GM23338 (cell line): ENCODE measurements around the gene CCDC74B. TPM values are rescaled to one million over a fixed set of nuclear protein-coding genes. Genes with fewer than 3 reads are reported as not detected.
"Not testable (repeated sequence)": the region's sequence is repeated elsewhere in the genome, so short reads cannot be mapped to it uniquely, and the experiment has no call there.

ENCODE experiments used
- ATAC-seq: fragments of 200-7000 bp; cut with Tn5 transposase; 3 replicates; pipeline ENCODE4 v1.9.1; 2020
- DNase-seq: peaks from one replicate; pipeline ENCODE4 v3.0.0-alpha.2; 2015; ENCODE audit warnings: low spot score
- H2AFZ ChIP-seq: fragments of 200-600 bp; sonication (generic); 2 replicates; pipeline ENCODE4 v1.8.0; 2016; ENCODE audit warnings: antibody characterized with exemption, mild to moderate bottlenecking, moderate library complexity
- H3F3A ChIP-seq: fragments of 200-600 bp; sonication (generic); replicated peaks from 2 replicates; pipeline ENCODE4 v1.8.0; 2017; ENCODE audit warnings: antibody characterized with exemption, mixed run types, low read depth
- H3K27ac ChIP-seq: fragments of 200-600 bp; sonication (generic); 2 replicates; pipeline ENCODE4 v1.6.1; 2016; ENCODE audit warnings: low read depth
- H3K27me3 ChIP-seq: fragments of 200-600 bp; sonication (generic); 2 replicates; pipeline ENCODE4 v1.8.0; 2016; ENCODE audit warnings: mild to moderate bottlenecking, mixed run types, moderate library complexity; ENCODE audit not compliant: insufficient read depth
- H3K36me3 ChIP-seq: fragments of 200-600 bp; sonication (generic); 2 replicates; pipeline ENCODE4 v1.8.0; 2016; ENCODE audit warnings: mild to moderate bottlenecking; ENCODE audit not compliant: insufficient read depth
- H3K4me1 ChIP-seq: fragments of 200-600 bp; sonication (generic); 2 replicates; pipeline ENCODE4 v1.8.0; 2016; ENCODE audit warnings: mild to moderate bottlenecking, moderate library complexity; ENCODE audit not compliant: insufficient read depth
- H3K4me2 ChIP-seq: fragments of 200-600 bp; sonication (generic); 2 replicates; pipeline ENCODE4 v1.7.1; 2017; ENCODE audit warnings: mixed run types
- H3K4me3 ChIP-seq: fragments of 200-600 bp; sonication (generic); 2 replicates; pipeline ENCODE4 v1.6.1; 2016; ENCODE audit warnings: mixed run types
- H3K79me2 ChIP-seq: fragments of 200-600 bp; sonication (generic); replicated peaks from 2 replicates; pipeline ENCODE4 v1.8.0; 2017; ENCODE audit warnings: mild to moderate bottlenecking; ENCODE audit not compliant: insufficient read depth
- H3K9me2 ChIP-seq: fragments of 200-600 bp; sonication (generic); 2 replicates; pipeline ENCODE4 v1.8.0; 2017; ENCODE audit not compliant: insufficient read depth
- H4K20me1 ChIP-seq: fragments of 200-600 bp; sonication (generic); replicated peaks from 2 replicates; pipeline ENCODE4 v1.8.0; 2017; ENCODE audit warnings: mild to moderate bottlenecking; ENCODE audit not compliant: insufficient read depth
- H3K27ac Mint-ChIP-seq: 2 replicates; pipeline ENCODE4 v1.8.0; 2020; ENCODE audit warnings: inconsistent platforms, mild to moderate bottlenecking, moderate library complexity, mixed read lengths
- H3K27me3 Mint-ChIP-seq: 3 replicates; pipeline ENCODE4 v1.8.0; 2022; ENCODE audit warnings: low read depth, mild to moderate bottlenecking, moderate library complexity, mixed read lengths, inconsistent platforms; ENCODE audit not compliant: insufficient read depth, poor library complexity
- H3K36me3 Mint-ChIP-seq: 3 replicates; pipeline ENCODE4 v1.8.0; 2021; ENCODE audit warnings: low read depth, mild to moderate bottlenecking, inconsistent platforms, moderate library complexity, mixed read lengths
- H3K4me1 Mint-ChIP-seq: 3 replicates; pipeline ENCODE4 v1.8.0; 2020; ENCODE audit warnings: mild to moderate bottlenecking, inconsistent platforms, mixed read lengths
- H3K4me3 Mint-ChIP-seq: 3 replicates; pipeline ENCODE4 v1.8.0; 2021; ENCODE audit warnings: moderate library complexity, mild to moderate bottlenecking, inconsistent platforms, mixed read lengths
- H3K9me3 Mint-ChIP-seq: 3 replicates; pipeline ENCODE4 v1.8.0; 2020; ENCODE audit warnings: moderate library complexity, mild to moderate bottlenecking, inconsistent platforms, mixed read lengths
- CREB1 ChIP-seq: fragments of 250-450 bp; sonication (Bioruptor Pico); IDR thresholded peaks from 2 replicates; pipeline ENCODE4 v1.5.0; 2020; ENCODE audit warnings: low read depth, mild to moderate bottlenecking, moderate library complexity
- EZH2 ChIP-seq: fragments of 200-600 bp; sonication (generic); IDR thresholded peaks from one replicate; pipeline ENCODE4 v1.8.0; 2017; ENCODE audit warnings: antibody characterized with exemption, mild to moderate bottlenecking, low read depth; ENCODE audit not compliant: unreplicated experiment
- POLR2AphosphoS5 ChIP-seq: IDR thresholded peaks from 2 replicates; pipeline ENCODE4 v1.6.1; 2016; ENCODE audit warnings: antibody characterized with exemption, low read depth
- ZNF114 ChIP-seq: fragments of 250-450 bp; sonication (Bioruptor Pico); IDR thresholded peaks from 2 replicates; pipeline ENCODE4 v1.5.0; 2020; ENCODE audit warnings: mild to moderate bottlenecking, moderate library complexity
- ZNF331 ChIP-seq: fragments of 250-450 bp; sonication (Bioruptor Pico); IDR thresholded peaks from 2 replicates; pipeline ENCODE4 v1.5.0; 2020; ENCODE audit warnings: low read depth, mild to moderate bottlenecking, moderate library complexity
- polyA plus RNA-seq: library from polyadenylated mRNA; unstranded; fragments of >200 nt; fragmentation: Nextera tagmentation; extraction: Ambion mirVana; gene quantifications from 2 replicates; pipeline ENCODE4 v1.2.1, GENCODE V29; 2016
- total RNA-seq: library from RNA; depleted of rRNA; stranded (reverse); fragments of >200 nt; shearing (Covaris generic); gene quantifications from 2 replicates; pipeline ENCODE4 v1.2.3, GENCODE V29; 2014
- TF ChIP-seq, protein P1 (sequence below), 2 experiments: fragments of 200-600 bp in 1 of 2; sonication (generic) in 1 of 2; conservative IDR thresholded peaks; 2 replicates each; pipeline versions ENCODE4 v1.5.1 to v1.6.1; 2016 to 2017; ENCODE audit warnings: antibody characterized with exemption in 2 of 2, low read depth in 2 of 2, mild to moderate bottlenecking in 2 of 2, moderate library complexity in 1 of 2
- TF ChIP-seq, protein P2 (sequence below): fragments of 250-450 bp; sonication (Bioruptor Pico); IDR thresholded peaks from 2 replicates; pipeline ENCODE4 v1.5.0; 2020; ENCODE audit warnings: mild to moderate bottlenecking, moderate library complexity
- TF ChIP-seq, protein P3 (sequence below): IDR thresholded peaks from one replicate; pipeline ENCODE4 v1.6.1; 2018; ENCODE audit warnings: antibody characterized with exemption; ENCODE audit not compliant: unreplicated experiment

CCDC74B gene
- total and polyA plus RNA-seq, 2 experiments from 2014 or later, result 16.4 to 34.5 TPM

DNA sequence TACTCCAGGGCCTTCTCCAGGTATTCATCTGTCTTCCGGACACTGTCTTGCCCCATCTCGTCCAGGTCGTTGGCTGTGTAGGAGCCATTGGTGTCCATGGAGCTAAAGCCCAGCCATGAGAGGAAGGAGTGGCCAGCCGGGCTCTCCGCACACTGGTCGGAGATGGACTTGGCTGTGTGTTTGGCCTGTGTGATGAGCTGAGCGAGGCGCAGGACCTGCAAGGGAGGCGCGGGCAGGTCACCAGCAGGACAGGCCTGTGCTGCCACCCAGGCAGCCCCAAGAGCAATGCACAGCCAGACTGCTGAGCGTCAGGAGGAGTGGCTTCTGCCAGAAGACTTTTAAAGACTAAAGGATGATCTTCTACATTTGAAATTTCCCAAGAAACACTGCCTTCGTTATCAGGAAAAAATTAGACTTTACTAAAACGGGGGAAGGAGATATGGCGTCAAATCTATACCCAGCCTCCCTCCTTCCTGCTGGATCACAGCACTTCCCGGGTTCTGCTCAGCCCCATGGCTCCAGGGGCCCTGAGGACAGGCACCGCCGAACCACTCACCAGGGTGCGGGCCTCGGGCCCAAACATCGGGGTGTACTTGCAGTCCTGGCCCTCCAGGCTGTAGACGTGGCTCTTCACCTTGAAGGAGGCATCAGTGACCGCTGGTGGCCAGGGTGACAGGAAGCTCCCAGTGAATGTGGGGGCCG, 9.0 kb upstream of the CCDC74B start:
- not testable (repeated sequence) for H3K27ac ChIP-seq, H3K36me3 ChIP-seq, H3K4me1 ChIP-seq, DNase-seq, H3K27me3 Mint-ChIP-seq, H3K4me1 Mint-ChIP-seq, H3K27me3 ChIP-seq, H3K4me2 ChIP-seq, H4K20me1 ChIP-seq, H3K27ac Mint-ChIP-seq, H3K9me3 Mint-ChIP-seq, H2AFZ ChIP-seq, H3K9me2 ChIP-seq, H3K79me2 ChIP-seq, H3K4me3 Mint-ChIP-seq, ATAC-seq, H3F3A ChIP-seq, H3K4me3 ChIP-seq
- peaks cover 27% of the 10 kb centered on the region for H3K36me3 Mint-ChIP-seq

DNA sequence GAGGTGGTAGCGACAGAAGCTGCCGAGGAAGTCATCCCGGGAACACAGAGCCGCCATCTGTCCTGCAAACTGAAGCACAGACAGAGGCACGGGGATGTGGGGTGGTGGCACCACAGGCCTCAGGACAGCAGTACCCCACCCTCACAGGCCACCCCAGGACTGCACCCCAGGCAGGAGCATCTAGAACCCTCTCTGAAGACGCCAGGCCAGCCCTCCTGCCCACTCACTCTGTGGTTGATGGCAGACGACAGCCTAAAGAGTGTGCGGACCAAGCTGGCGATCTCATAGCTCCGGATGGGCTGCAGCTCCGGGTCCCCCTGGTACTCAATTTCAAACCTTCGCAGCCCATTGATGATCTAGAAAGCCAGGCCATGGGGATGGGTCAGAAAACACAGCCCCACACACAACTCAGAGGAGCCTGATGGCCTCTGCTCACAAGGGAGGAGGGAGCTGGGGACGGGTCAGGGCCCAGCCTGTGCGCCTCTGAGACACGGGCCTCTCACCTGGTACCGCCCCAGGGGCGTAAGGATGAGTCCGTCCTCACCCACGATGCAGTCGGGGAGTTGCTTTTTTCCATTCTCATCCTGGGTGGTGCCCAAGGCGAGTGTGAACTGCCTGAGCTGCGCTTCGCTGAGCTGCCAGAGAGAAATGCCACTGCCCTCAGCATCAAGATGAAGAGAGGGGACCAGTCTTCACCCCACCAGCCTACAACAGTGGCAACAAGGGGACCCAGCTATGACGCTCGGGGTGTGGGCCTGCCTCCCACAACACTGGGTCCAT, 8.1 kb upstream of the CCDC74B start:
- H3K9me2 ChIP-seq, result no peaks in the 10 kb centered on the region
- no peaks in the 10 kb centered on the region for H3K9me3 Mint-ChIP-seq
- H3K4me1 Mint-ChIP-seq, result no peaks in the 10 kb centered on the region; the same call in 1 of the 3 replicates
- ATAC-seq (no peak), DNase-seq (no peak)
- H2AFZ ChIP-seq, result no peak overlapping the region
- H3K36me3 ChIP-seq, result no peaks in the 10 kb centered on the region
- H3K27me3 ChIP-seq, result no peaks in the 10 kb centered on the region
- H3K79me2 ChIP-seq, result no peaks in the 10 kb centered on the region
- peaks cover 21% of the 10 kb centered on the region for H3K36me3 Mint-ChIP-seq
- H3K27me3 Mint-ChIP-seq, result peaks cover 5% of the 10 kb centered on the region
- H3F3A ChIP-seq, result no peaks in the 10 kb centered on the region
- H3K27ac Mint-ChIP-seq, result no peak overlapping the region
- H3K4me2 ChIP-seq, result no peak overlapping the region
- no peak overlapping the region for H3K4me3 ChIP-seq
- H3K4me1 ChIP-seq, result no peaks in the 10 kb centered on the region
- H4K20me1 ChIP-seq, result no peaks in the 10 kb centered on the region
- H3K4me3 Mint-ChIP-seq, result no peak overlapping the region
- H3K27ac ChIP-seq, result no peak overlapping the region
- TF ChIP-seq ZNF331 (CRISPR knock-in tag) (no peak), ZNF114 (CRISPR knock-in tag) (no peak), EZH2 (no peak), POLR2AphosphoS5 (no peak), CREB1 (CRISPR knock-in tag) (no peak)
- TF ChIP-seq, protein P1, sequence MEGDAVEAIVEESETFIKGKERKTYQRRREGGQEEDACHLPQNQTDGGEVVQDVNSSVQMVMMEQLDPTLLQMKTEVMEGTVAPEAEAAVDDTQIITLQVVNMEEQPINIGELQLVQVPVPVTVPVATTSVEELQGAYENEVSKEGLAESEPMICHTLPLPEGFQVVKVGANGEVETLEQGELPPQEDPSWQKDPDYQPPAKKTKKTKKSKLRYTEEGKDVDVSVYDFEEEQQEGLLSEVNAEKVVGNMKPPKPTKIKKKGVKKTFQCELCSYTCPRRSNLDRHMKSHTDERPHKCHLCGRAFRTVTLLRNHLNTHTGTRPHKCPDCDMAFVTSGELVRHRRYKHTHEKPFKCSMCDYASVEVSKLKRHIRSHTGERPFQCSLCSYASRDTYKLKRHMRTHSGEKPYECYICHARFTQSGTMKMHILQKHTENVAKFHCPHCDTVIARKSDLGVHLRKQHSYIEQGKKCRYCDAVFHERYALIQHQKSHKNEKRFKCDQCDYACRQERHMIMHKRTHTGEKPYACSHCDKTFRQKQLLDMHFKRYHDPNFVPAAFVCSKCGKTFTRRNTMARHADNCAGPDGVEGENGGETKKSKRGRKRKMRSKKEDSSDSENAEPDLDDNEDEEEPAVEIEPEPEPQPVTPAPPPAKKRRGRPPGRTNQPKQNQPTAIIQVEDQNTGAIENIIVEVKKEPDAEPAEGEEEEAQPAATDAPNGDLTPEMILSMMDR (conservative IDR thresholded peaks at IDR 0.05; ENCODE audit: low read depth in 2 of 2), result no peak
- TF ChIP-seq, protein P2, sequence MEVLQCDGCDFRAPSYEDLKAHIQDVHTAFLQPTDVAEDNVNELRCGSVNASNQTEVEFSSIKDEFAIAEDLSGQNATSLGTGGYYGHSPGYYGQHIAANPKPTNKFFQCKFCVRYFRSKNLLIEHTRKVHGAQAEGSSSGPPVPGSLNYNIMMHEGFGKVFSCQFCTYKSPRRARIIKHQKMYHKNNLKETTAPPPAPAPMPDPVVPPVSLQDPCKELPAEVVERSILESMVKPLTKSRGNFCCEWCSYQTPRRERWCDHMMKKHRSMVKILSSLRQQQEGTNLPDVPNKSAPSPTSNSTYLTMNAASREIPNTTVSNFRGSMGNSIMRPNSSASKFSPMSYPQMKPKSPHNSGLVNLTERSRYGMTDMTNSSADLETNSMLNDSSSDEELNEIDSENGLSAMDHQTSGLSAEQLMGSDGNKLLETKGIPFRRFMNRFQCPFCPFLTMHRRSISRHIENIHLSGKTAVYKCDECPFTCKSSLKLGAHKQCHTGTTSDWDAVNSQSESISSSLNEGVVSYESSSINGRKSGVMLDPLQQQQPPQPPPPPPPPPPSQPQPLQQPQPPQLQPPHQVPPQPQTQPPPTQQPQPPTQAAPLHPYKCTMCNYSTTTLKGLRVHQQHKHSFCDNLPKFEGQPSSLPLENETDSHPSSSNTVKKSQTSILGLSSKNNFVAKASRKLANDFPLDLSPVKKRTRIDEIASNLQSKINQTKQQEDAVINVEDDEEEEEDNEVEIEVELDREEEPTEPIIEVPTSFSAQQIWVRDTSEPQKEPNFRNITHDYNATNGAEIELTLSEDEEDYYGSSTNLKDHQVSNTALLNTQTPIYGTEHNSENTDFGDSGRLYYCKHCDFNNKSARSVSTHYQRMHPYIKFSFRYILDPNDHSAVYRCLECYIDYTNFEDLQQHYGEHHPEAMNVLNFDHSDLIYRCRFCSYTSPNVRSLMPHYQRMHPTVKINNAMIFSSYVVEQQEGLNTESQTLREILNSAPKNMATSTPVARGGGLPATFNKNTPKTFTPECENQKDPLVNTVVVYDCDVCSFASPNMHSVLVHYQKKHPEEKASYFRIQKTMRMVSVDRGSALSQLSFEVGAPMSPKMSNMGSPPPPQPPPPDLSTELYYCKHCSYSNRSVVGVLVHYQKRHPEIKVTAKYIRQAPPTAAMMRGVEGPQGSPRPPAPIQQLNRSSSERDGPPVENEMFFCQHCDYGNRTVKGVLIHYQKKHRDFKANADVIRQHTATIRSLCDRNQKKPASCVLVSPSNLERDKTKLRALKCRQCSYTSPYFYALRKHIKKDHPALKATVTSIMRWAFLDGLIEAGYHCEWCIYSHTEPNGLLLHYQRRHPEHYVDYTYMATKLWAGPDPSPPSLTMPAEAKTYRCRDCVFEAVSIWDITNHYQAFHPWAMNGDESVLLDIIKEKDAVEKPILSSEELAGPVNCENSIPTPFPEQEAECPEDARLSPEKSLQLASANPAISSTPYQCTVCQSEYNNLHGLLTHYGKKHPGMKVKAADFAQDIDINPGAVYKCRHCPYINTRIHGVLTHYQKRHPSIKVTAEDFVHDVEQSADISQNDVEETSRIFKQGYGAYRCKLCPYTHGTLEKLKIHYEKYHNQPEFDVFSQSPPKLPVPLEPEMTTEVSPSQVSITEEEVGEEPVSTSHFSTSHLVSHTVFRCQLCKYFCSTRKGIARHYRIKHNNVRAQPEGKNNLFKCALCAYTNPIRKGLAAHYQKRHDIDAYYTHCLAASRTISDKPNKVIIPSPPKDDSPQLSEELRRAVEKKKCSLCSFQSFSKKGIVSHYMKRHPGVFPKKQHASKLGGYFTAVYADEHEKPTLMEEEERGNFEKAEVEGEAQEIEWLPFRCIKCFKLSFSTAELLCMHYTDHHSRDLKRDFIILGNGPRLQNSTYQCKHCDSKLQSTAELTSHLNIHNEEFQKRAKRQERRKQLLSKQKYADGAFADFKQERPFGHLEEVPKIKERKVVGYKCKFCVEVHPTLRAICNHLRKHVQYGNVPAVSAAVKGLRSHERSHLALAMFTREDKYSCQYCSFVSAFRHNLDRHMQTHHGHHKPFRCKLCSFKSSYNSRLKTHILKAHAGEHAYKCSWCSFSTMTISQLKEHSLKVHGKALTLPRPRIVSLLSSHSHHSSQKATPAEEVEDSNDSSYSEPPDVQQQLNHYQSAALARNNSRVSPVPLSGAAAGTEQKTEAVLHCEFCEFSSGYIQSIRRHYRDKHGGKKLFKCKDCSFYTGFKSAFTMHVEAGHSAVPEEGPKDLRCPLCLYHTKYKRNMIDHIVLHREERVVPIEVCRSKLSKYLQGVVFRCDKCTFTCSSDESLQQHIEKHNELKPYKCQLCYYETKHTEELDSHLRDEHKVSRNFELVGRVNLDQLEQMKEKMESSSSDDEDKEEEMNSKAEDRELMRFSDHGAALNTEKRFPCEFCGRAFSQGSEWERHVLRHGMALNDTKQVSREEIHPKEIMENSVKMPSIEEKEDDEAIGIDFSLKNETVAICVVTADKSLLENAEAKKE (CRISPR knock-in tag), result no peak
- TF ChIP-seq, protein P3, sequence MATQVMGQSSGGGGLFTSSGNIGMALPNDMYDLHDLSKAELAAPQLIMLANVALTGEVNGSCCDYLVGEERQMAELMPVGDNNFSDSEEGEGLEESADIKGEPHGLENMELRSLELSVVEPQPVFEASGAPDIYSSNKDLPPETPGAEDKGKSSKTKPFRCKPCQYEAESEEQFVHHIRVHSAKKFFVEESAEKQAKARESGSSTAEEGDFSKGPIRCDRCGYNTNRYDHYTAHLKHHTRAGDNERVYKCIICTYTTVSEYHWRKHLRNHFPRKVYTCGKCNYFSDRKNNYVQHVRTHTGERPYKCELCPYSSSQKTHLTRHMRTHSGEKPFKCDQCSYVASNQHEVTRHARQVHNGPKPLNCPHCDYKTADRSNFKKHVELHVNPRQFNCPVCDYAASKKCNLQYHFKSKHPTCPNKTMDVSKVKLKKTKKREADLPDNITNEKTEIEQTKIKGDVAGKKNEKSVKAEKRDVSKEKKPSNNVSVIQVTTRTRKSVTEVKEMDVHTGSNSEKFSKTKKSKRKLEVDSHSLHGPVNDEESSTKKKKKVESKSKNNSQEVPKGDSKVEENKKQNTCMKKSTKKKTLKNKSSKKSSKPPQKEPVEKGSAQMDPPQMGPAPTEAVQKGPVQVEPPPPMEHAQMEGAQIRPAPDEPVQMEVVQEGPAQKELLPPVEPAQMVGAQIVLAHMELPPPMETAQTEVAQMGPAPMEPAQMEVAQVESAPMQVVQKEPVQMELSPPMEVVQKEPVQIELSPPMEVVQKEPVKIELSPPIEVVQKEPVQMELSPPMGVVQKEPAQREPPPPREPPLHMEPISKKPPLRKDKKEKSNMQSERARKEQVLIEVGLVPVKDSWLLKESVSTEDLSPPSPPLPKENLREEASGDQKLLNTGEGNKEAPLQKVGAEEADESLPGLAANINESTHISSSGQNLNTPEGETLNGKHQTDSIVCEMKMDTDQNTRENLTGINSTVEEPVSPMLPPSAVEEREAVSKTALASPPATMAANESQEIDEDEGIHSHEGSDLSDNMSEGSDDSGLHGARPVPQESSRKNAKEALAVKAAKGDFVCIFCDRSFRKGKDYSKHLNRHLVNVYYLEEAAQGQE, result no peak
